Lower leg skin (tissue), 4 donors: ENCODE data around the gene GOLGA3. TPM values are rescaled to one million over a fixed set of nuclear protein-coding genes. Genes with fewer than 3 reads are reported as not detected.
"Not testable (repeated sequence)": the region's sequence is repeated elsewhere in the genome, so short reads cannot be mapped to it uniquely, and the experiment has no call there.

ENCODE experiments used
- DNase-seq, 2 donors: peaks; one replicate each; pipeline ENCODE4 v3.0.0-alpha.2; 2019; ENCODE audit warnings: low spot score in 2 of 2
- H3K4me3 ChIP-seq: fragments of 200-600 bp; sonication (generic); 2 replicates; pipeline ENCODE4 v1.5.1; 2017; ENCODE audit warnings: mild to moderate bottlenecking, low read depth; ENCODE audit not compliant: poor library complexity, severe bottlenecking
- POLR2A ChIP-seq, 2 donors: fragments of 450-650 bp; IDR thresholded peaks; one replicate each; pipeline ENCODE4 v1.6.1; 2016 to 2017; ENCODE audit warnings: antibody characterized with exemption in 2 of 2, mild to moderate bottlenecking in 1 of 2, moderate library complexity in 1 of 2
- WGBS, 2 donors: methylation state at CpG; one replicate each; pipeline ENCODE4 v1.1.5; 2018; 5-methylcytosine and 5-hydroxymethylcytosine counted together
- intact Hi-C: fragments of 100-400 bp; cut with DNase I; formaldehyde crosslinking; loops from one replicate; pipeline ENCODE4 v1.15.0; 2023; ENCODE audit warnings: low total_unique reads
- total RNA-seq, 4 donors: library from RNA; depleted of rRNA; stranded (reverse); fragments of >200 nt; gene quantifications; one replicate each; pipeline ENCODE4 v1.1.0, GENCODE V29; 2016
- TF ChIP-seq, protein P1 (sequence below), 3 donors: fragments of 450-650 bp; IDR thresholded peaks; one replicate each; pipeline ENCODE4 v1.5.1; 2016; ENCODE audit warnings: antibody characterized with exemption in 3 of 3, mild to moderate bottlenecking in 3 of 3, moderate library complexity in 2 of 3

The GOLGA3 gene
- total RNA-seq, 4 donors from 2014 or later: 44.5 to 81.0 (median 74.7) TPM

GRCh38 chr12:132839558-132840235 lies 11.0 kb upstream of the GOLGA3 start:
- WGBS, 2 donors: 82 to 83% methylated on average over 14 of the region's 14 CpGs
- no peak overlapping the region for H3K4me3 ChIP-seq
- no peak for DNase-seq
- intact Hi-C loops: no loop called here
- TF ChIP-seq POLR2A (IDR thresholded peaks at IDR 0.05): no peak
- TF ChIP-seq, protein P1, sequence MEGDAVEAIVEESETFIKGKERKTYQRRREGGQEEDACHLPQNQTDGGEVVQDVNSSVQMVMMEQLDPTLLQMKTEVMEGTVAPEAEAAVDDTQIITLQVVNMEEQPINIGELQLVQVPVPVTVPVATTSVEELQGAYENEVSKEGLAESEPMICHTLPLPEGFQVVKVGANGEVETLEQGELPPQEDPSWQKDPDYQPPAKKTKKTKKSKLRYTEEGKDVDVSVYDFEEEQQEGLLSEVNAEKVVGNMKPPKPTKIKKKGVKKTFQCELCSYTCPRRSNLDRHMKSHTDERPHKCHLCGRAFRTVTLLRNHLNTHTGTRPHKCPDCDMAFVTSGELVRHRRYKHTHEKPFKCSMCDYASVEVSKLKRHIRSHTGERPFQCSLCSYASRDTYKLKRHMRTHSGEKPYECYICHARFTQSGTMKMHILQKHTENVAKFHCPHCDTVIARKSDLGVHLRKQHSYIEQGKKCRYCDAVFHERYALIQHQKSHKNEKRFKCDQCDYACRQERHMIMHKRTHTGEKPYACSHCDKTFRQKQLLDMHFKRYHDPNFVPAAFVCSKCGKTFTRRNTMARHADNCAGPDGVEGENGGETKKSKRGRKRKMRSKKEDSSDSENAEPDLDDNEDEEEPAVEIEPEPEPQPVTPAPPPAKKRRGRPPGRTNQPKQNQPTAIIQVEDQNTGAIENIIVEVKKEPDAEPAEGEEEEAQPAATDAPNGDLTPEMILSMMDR (IDR thresholded peaks at IDR 0.05): no peak

GRCh38 chr12:132838410-132839080 lies 9.9 kb upstream of the GOLGA3 start:
- intact Hi-C loops: no loop called here
- no peak overlapping the region for H3K4me3 ChIP-seq
- no peak for TF ChIP-seq POLR2A (IDR thresholded peaks at IDR 0.05)
- TF ChIP-seq, protein P1 (IDR thresholded peaks at IDR 0.05): no peak
- DNase-seq: no peak
- 62 to 68% methylated on average over 17 of the region's 17 CpGs for WGBS, 2 donors

DNA sequence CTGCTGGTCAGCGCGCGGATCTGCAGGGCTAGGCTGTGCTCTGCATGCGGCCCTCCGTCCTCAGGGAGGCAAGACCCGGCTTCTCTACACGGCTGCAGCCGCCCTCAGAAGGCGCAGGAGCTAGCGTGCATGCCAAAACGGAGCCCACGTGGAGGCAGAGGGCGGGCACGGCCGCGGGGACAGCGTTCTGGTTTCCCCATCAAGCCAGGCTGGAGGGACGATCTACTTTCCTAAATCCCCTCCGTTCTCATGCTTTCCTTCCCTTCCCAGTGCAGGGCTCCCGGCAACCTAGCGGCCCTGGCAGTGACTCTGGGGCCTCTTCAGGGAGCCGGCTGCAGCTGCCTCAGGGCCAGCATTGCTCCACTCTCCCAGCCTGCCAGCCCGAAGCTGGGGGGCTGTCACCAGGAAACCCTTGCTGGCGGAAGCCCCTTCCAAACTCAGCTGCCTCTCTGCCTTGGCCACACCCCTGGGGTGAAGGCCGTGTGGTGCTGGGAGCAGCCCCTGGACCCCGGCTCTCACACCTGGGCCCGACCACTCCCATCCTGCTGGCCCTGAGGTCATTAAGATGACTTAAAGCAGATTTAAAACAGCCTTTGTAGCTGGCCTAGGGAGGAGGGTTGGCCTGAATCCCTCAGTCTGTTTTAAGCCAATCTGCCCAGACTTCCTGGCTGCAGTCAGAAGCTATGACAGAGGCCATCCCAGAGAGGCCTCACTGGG lies 9.2 kb upstream of the GOLGA3 start:
- intact Hi-C loops: no loop called here
- WGBS, 2 donors: 34 to 56% methylated on average over 26 to 27 of the region's 27 CpGs
- no peak for TF ChIP-seq POLR2A (IDR thresholded peaks at IDR 0.05)
- TF ChIP-seq, protein P1 (IDR thresholded peaks at IDR 0.05): no peak
- no peak for DNase-seq
- H3K4me3 ChIP-seq: no peak overlapping the region

DNA sequence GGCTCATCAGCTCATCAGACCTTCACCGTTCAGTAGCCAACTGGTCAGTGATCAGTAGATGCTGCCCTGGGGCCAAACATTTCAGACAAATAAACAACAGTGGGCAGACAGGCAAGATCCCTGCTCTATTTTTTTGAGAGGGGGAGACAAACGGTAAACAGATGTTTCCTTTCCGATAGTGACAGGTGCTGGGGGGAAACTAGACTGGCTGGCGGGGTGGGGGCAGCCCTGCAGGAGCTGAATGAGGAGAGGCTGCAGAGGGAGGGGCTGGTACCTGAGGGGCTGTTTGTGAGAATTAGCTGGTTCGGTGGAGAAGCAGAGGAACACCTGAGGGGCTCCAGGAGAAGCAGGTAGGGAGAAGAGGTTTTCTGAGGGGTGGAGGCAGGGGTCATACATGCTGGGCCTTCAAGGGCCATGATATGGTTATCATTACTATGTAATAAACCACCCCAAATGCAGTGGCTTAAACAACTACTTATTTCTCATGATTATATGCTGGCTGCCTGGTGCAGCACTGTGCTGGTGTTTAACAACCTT lies 8.2 kb upstream of the GOLGA3 start:
- no peak overlapping the region for H3K4me3 ChIP-seq
- TF ChIP-seq, protein P1 (IDR thresholded peaks at IDR 0.05): no peak
- TF ChIP-seq POLR2A (IDR thresholded peaks at IDR 0.05): no peak
- 76 to 89% methylated on average over 5 of the region's 5 CpGs for WGBS, 2 donors
- DNase-seq: no peak
- intact Hi-C loops: no loop called here

GRCh38 chr12:132836230-132836629 lies 7.6 kb upstream of the GOLGA3 start:
- 94 to 100% methylated on average over 5 to 10 of the region's 30 CpGs for WGBS, 2 donors
- DNase-seq, H3K4me3 ChIP-seq, intact Hi-C loops: not testable (repeated sequence)
